Gastroesophageal sphincter (tissue), 3 donors: ENCODE measurements around the gene MYH1.
"Not testable (repeated sequence)": the region's sequence is repeated elsewhere in the genome, so short reads cannot be mapped to it uniquely, and the experiment has no call there.

ENCODE experiments used
- POLR2AphosphoS5 ChIP-seq: sonication (generic); formaldehyde crosslinking; IDR thresholded peaks from one replicate; pipeline ENCODE4 v1.6.1; 2017; ENCODE audit warnings: antibody characterized with exemption
- TF ChIP-seq, protein P1 (sequence below), 4 experiments: fragments of 200-600 bp in 2 of 4; fragments of 450-650 bp in 2 of 4; sonication (generic) in 1 of 4; IDR thresholded peaks; one replicate each; pipeline ENCODE4 v1.5.1; 2017 to 2019; ENCODE audit warnings: antibody characterized with exemption in 4 of 4, mild to moderate bottlenecking in 2 of 4, moderate library complexity in 2 of 4

DNA sequence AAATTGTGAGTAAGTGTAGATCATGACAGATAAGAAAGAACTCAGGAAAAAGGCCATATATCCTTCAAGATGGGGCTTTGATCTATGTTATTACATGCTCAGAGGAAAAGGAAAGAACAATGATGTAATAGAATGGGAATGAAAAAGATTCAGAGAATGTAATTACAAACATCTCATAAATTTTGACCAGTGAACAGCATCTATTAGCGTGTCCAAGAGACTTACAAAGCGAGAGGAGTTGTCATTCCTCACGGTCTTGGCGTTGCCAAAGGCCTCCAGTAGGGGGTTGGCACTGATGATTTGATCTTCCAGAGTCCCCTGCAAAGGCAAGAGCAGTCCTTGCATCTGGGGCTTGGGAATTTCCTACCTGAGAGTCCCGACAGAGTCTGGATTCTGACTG is 25.1 kb upstream of the MYH1 start:
- TF ChIP-seq POLR2AphosphoS5 = not testable (repeated sequence)
- TF ChIP-seq, protein P1, sequence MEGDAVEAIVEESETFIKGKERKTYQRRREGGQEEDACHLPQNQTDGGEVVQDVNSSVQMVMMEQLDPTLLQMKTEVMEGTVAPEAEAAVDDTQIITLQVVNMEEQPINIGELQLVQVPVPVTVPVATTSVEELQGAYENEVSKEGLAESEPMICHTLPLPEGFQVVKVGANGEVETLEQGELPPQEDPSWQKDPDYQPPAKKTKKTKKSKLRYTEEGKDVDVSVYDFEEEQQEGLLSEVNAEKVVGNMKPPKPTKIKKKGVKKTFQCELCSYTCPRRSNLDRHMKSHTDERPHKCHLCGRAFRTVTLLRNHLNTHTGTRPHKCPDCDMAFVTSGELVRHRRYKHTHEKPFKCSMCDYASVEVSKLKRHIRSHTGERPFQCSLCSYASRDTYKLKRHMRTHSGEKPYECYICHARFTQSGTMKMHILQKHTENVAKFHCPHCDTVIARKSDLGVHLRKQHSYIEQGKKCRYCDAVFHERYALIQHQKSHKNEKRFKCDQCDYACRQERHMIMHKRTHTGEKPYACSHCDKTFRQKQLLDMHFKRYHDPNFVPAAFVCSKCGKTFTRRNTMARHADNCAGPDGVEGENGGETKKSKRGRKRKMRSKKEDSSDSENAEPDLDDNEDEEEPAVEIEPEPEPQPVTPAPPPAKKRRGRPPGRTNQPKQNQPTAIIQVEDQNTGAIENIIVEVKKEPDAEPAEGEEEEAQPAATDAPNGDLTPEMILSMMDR (IDR thresholded peaks at IDR 0.05) = not testable (repeated sequence)
